IPS DF 4.7 (cell line): ENCODE data around the gene KRT14.
"Not testable (repeated sequence)": the region's sequence is repeated elsewhere in the genome, so short reads cannot be mapped to it uniquely, and the experiment has no call there.

Experiments used
- DNase-seq: peaks from one replicate; pipeline ENCODE4 v3.0.0-alpha.2; 2013; ENCODE audit warnings: low spot score; ENCODE audit errors: extremely low read depth

Gene KRT14

DNA sequence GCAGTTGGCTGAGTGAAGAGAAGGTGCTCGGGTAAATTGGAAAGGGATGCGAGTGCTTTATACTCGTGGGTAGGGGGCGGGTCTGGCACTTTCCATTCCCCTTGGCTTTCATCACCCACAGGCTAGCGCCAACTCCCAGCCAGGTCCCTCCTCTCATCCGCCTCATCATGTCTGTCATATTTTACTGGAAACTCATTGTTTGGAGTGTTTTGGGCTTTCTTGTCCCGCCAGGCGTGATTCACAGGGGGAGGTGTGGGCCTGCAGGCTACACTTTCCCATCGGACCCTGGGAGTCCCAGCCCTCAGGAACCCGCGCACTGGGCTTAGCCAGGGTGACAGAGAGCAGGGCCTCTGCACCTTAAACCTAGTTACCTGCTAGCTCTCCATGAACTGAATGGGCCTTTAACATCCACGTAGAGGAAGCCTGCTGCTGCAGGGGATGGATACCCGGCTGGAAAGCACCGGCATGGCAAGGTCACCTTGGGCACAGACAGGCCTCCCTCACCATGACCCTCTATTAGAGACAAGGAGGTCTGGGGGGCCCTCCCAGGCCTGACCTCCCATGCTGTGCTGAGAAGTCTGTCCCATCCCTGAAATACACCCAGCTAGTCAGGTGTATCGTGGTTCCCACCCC, at the start of gene KRT14:
Gene KRT14, minus strand, starts transcription at position 33 of the 633 bp plus-strand sequence. CDS start 61 bp downstream, outside the sequence.
- no peak for DNase-seq

DNA sequence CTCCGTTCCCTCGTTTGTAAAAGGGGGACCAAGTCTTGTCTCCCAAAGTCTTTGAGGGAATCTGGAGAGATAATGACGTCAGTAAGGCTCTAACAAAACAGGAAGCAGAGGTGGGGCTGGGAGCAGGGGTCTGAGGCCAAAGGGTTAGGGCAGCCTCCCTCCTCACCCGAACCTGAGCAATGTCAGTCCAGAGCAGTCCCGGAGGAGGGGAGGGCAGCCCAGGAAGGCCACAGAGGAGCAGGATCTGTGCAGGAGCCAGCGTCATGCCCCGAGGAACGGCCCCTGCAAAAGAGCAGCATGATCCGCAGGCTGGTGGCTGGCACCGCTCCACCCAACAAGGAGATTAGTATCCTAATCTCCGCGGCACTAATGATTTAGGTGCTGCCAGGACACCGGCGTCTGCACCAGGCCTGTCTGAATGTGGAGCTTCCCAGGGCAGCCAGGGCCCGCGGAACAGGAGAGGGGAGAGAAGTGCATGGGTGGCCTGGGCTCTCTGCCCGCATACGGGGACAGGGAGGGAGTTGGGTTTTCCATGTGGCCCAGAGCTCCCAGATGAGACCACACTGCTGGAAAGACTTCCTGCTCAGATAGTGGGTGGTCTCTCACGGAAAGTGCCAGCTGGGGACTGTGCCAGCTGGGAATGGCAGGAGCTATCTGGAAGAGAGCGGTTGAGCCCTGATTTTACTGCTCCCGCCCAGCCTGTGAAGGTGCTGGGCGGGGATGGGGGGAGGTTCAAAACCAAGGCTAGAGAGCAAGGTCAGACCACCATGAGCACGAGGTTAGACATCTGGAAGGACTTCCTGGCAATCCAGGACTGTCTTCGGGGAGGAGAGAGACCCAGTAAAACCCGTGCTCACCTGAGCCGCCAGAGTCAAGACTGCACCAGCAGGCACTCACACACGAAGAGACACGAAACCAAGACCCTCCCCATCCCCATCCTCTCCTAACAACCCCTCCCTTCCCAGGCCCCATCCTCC, 48.7 kb upstream of the KRT14 start:
- DNase-seq = no peak

DNA sequence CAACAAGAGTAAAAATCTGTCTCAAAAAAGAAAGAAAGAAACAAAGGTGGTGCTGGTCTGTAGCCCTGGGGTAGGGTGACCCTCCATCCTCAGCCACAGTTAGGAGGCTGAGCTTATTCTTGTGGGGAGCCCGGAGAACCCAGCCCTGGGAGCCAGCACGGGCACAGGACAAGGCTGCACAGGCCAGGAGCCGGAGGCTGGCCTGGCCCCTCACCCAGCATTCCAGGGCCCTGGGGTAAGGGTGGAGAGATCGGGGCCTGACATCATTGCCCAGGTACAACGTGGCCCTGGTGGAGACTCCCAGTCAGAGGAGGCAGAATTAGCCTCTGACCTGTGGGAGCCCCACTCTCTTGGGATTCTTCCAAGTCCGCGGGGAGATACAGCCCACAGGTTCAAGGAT, 47.9 kb upstream of the KRT14 start:
- no peak for DNase-seq

DNA sequence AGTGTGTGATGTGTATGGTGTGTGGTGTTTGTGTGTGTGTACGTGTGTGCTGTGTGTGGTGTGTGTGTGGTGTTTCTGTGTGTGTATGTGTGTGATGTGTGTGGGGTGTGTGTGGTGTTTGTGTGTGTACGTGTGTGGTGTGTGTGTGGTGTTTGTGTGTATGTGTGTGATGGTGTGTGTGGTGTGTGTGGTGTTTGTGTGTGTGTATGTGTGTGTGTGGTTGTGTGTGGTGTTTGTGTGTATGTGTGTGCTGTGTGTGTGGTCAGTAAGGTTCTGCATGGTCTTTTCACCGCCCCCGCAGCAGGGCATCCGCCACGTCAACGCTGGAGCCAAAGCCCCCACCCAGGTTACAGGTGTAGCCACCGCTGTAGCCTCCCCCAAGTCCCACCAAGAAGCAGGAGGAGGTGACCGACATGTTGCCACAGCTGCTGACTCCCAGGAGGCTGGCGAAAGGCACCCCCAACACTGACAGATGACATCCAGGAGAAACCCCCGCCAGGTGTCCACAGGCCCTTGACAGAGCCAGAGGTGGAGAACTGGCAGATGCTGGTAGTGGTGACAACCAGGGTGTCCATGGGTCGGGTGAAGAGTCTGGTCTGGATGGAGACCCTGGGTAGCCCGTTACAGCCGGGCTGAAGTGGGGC, 47.0 kb upstream of the KRT14 start:
- DNase-seq = no peak

DNA sequence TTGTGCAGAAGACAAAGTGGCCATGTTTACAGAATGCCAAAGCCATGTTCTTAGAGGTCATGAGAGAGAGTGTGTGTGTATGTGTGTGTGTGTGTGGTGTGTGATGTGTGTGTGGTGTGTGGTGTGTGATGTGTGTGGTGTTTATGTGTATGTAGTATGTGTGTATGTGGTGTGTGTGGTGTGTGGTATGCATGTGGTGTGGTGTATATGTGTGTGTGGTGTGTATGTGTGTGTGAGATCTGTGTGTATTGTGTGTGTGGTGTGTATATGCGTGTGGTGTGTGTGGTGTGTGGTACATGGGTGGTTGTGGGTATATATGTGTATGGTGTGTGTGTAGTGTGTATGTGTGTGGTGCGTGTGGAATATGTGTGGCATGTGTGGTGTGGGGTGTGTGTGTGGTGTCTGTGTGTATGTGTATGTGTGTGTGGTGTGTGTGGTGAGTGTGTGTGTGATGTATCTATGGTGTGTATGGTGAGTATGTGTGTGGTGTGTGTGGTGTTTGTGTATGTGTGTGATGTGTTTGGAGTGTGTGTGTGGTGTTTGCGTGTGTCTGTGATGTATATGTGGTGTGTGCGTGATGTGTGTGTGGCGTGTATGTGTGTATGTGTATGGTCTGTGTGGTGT, 45.9 kb upstream of the KRT14 start:
- DNase-seq = no peak

DNA sequence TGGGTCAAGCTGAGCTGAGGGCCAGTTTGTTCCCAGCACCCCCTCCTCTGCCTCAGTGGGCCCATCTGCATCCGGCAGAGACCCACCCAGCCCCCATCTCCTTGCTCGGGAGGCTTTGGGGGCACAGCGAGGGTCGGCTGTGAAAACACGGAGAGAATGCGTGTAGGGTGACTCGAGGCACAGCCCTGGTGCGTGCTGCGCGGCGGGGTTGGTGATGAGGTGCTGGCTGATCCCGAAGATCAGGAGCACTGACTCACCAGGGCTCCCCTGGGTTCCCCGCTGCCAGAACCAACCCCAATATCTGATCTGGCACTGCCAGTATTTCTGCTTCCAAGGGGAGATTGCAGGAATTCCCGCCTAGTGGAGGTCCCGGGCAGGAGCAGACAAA, 45.2 kb upstream of the KRT14 start:
- no peak for DNase-seq

DNA sequence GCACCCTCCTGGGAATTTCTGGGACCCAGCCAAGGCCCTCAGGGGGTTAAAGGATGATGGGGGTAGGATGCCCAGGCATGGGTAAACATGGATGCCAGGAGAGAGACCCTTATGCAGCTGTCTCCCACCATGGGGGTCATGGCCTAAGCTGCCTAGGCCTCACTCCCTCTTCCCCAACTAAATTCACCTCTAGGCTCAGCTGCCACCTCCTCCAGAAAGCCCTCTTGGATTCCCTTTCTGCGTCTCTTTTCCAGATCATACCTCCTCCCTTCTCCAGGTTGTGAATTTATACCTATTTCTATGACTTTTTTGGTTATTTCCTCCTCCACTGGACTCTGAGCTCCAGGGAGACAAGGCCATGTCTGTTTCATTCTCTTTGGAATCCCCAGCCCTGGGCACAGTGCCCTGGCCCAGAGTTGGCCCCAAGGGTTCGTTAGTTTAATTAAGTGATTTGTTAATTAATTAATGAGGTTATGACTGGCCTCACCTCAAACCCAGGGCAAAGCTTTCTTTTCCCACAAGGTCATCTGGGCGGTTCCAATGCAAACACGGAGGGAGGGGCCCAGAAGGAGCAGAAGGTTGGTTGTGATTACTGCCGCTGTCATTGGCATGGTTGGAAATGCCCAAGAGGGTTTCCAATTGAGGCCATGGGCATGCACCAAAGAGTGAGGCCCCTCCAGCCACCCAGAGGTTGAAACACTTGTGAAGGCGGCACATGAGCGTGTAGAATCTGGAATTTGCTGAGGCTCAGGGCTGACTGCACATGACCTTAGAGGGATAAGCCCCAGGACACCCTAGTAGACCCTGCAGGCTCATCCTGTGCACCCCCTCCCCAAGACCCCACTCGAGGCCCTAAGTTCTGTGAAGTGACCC, 44.6 kb upstream of the KRT14 start:
- DNase-seq = no peak

DNA sequence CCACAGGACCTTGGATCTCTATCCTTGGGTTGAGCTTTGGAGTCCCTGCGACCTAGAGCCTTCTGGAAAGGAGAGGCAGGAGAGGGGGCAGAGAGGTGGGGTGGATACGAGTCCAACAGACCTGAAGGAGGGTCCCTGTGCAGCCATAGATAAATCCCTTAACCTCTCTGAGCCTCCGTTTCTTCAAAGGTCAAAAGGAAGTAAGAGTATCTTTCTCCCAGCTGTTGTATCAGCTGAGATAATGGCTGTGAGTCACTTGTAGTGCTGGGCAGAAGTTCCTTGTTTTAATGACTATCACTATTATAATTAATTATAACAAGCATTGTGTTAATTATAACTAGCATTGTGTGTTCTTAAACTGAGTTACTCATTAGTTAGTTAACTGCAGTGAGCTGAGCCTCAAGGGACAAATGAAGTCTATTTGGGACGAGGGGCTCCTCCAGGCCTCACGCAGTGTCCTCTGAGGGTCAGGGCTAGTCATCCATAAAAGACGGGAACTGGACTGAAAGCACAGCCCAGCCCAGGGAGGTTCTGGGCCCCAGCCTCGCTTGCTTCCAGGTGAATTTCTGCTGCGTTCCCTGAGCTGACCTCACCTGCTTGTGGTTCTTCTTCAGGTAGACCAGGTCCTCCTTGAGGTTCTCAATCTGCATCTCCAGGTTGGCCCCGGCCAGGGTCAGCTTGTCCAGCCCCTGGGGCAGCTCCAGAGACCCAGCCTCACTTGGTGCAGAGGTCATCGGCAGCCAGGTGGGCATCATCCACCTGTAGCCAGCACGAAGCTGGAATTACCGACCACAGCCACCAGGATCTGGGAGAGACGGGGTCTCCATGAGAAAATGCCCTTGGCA, 43.4 kb upstream of the KRT14 start:
- DNase-seq = no peak

DNA sequence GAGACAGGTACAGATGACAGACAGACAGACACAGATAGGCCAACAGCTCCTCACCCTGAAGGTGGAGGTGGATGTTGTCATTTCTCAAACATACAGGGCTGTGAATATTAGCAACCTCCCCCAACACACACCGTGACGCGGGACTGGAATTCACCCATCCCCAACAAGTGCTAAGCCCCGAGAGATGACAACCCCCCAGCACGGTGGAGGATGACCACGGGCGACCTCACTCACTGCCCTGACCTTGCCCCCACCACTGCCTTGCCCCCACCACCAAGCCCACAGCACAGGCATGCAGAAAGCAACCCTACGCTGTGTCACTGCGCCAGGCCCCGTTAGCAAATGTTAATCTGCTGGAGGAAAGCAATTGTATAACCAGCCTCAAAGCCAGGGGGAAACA, 42.6 kb upstream of the KRT14 start:
- DNase-seq = no peak

DNA sequence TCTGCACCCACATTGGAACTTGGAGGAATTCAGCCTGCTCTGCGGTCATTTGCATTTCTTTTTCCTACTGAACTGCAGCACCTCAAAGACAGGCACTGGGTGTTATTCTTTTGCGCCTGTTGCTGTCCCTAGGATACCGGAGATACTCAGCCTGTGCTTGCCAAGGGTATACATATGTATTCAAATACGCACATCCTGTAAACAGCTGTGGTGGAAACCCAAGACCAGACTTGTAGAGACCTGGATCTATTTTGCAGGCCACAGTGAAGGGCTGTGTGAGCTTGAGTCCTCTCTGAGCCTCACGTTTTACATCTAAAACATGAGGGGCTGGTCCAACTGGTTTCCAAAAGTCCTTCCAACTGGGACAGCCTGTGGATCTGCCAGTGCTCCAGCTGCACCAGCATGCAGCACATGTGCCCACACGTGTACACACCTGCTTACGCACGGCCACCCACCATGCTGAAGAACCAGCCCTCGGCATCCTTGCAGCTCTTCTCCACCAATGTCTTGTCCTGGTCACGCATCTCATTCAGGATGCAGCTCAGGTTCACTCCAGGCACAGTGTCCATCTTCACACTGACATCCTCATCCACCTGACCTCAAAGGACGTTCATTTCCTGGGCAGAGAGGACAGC, 42.0 kb upstream of the KRT14 start:
- not testable (repeated sequence) for DNase-seq

DNA sequence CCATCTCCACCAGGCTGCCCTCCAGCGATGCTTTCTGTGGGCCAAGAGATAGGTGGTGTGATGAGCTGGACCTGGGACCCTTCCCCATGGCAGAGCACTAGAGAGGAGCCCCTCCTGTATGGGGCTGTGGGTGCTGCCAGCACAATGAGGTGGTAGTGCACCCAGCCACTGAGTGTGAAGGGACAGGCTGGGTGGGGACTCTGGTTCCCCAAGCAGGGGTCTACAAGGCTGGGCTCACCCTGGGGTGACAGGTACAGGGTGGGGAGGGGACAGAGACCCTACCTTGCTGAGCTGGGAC, 41.3 kb upstream of the KRT14 start:
- not testable (repeated sequence) for DNase-seq

DNA sequence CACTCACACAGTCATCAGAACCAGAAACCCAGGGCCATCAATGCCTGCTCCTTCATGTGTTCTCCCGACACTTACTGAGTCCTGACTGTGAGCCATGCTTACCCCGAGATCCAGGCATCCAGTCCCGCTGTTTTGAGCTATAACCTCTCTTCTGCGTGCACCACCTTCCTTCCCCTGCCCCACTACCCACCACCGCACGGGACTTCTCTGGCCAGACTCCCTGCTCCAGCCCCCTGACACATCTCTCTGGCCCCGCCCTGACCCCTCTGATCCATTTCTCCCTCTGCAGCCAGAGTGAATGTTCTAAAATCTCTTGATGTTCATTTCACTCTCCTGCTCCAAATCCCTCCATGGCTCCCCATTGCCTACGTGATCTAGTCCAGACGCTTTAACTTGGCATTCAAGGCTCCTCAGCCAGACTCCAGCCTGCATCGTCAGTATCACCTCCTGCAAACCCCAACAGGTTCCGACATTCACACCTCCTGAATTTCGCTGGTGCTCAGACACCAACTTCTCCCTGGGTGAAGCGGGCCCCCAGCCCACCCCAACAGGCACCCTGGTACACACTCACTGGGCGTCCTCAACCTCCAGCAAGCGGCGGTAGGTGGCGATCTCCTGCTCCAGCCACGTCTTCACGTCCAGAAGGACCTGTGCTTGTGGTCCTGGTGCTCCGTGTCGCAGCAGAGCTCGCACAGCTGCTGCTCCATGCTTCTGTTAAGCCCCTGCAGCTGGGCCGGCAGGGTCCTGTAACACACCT, 40.8 kb upstream of the KRT14 start:
- DNase-seq = no peak

DNA sequence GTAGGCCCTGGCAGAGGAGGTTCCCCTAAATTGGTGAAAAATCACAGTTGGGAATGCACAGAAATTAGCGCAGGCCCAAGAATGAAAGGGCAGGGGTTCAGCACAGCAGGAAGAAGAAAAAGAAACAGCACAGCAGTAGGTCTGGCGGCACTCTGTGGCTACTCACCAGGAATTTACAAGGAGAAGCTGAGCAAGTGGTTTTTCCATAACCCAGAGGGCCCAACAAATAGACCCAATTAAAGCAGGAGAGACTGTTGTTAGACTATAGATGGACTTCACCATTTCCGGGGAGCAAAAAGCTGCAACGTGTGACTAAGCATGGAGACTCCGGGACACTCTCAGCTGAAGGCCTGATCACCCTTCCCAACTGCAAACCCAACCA, 40.2 kb upstream of the KRT14 start:
- DNase-seq = not testable (repeated sequence)

DNA sequence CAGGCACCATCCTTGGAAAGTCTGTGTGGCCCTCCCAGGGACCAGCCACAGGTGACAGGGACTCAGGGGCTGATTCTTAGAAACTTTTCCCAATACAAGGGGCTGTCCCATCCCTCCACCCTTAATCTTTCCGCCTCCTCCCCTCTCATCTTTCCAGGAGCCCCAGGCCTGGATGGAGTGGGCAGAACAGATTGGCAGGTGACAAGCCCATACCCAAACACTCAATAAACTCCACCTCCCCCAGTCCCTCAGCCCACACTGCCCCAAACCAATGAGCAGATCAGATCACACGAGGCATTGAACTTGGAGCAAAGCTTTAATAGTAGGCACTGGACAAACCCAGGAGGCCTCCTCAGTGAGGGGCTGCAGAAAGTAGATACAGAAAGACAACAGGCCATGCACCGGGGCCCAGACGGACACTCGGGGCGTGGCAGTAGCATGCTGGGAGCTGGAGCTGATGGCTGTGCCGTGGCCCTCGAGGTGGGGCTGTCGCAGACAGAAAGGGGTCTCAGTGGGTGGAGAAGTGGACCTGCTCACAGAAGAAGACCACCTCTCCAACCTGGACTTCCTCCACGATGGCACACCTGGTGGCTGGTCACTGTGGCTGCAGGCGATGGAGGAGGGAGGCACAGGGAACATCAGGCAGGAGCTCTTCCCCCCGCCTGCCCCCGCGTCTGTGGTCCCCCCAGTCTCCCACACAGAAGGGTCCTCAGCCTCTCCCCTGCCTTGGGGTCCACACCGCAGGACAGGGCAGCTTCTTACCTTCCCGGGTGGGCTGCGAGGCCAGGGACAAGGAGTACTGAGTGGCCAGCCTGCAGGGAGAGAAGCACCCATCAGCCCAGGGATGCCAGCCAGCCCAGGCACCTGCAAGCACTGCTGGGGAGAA, 39.6 kb upstream of the KRT14 start:
- DNase-seq = not testable (repeated sequence)

DNA sequence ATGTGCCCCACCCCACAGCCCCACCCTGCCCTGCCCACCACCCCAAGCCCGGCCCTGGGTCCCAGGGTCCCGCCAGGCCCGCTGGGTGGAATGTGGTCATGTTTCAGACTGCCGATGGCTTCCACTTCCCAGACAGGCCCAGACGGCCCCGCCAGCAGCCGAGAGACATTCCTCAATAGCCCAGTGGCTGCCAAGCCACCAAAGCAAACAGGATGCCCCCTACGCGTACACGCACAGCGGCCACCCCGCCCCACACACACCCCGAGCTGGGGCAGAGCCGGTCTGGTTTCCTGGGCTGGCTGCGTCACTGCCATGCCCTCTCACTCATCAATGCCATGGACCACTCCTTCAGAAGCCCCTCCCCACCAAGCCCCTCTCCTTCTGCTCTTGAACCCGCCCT, 38.9 kb upstream of the KRT14 start:
- no peak for DNase-seq

DNA sequence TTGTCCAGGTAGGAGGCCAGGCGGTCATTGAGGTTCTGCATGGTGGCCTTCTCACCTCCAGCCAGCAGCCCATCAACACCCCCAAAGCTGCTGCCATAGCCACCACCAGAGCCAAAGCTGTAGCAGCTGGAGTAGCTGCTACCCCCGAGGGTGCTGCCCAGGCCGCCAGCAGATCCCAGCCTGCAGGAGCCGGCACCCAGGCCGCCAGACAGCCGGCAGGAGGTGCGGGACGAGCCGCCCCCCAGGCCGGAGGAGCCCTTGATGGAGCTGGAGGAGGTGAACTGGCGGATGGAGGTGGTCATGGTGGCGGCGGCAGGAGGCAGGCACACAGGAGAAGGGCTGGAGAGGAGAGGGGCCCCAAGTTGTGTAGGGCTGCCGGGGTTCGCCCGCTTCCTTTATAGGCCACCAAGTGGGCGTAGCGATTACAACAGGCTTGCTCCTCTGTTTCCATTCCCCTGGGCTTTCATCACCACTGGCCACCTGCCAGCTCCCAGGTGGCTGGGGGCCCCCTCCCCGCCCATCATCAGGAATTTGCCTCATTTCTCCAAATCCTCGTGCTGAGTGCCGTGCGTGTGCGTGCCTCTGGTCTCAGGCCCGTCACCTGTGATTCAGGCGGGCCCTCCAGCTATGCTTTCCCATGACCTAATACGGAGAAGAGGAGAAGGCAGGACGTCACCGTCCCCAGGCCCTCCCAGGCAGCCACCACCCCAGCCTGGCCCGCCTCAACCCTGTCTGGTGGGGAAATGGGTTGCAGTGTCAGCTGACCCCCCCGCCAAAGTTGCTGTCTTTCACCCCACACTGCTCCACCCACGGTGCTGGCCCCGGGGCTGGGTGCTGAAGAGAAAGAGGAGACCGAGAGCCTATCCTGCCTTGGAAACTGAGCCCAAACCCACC, 37.8 kb upstream of the KRT14 start, which contains the start of gene KRT17:
Gene KRT17, minus strand, starts transcription at position 368 of the 894 bp plus-strand sequence. Its CDS starts 66 bp downstream, at position 302.
- no peak for DNase-seq
